Breast epithelium (tissue), 3 donors: ENCODE data around the gene GAS7.

Experiments
- CTCF ChIP-seq, 3 donors: fragments of 450-650 bp; IDR thresholded peaks; one replicate each; pipeline ENCODE4 v1.5.1; 2016 to 2017; ENCODE audit warnings: antibody characterized with exemption in 3 of 3, mild to moderate bottlenecking in 3 of 3, moderate library complexity in 3 of 3
- POLR2A ChIP-seq: fragments of 450-650 bp; IDR thresholded peaks from one replicate; pipeline ENCODE4 v1.6.1; 2016; ENCODE audit warnings: antibody characterized with exemption, mild to moderate bottlenecking, moderate library complexity
- POLR2AphosphoS5 ChIP-seq, 3 donors: sonication (generic); formaldehyde crosslinking; IDR thresholded peaks; one replicate each; pipeline ENCODE4 v1.6.1; 2017; ENCODE audit warnings: antibody characterized with exemption in 3 of 3

GRCh38 chr17:10061111-10061845 lies 137.1 kb downstream of the GAS7 start:
- TF ChIP-seq CTCF (IDR thresholded peaks at IDR 0.05): no peak
- TF ChIP-seq POLR2A: no peak
- TF ChIP-seq POLR2AphosphoS5 (IDR thresholded peaks at IDR 0.05): peak; percentile 25 to 69 (median 46)
